GM18499 (cell line): ENCODE data around the gene SFMBT2.
"Not testable (repeated sequence)": the region's sequence is repeated elsewhere in the genome, so short reads cannot be mapped to it uniquely, and the experiment has no call there.

Source experiments
- ATAC-seq: cut with Tn5 transposase; IDR thresholded peaks from one replicate; pipeline ENCODE4 v1.9.1; 2021; ENCODE audit warnings: moderate number of reproducible peaks; ENCODE audit not compliant: insufficient read depth, unreplicated experiment

The SFMBT2 gene

GRCh38 chr10:7403620-7404019 is 7.2 kb downstream of the SFMBT2 start:
- no peak for ATAC-seq

- no peak for ATAC-seq
Observed at GRCh38 chr10:7401782-7402181, 9.1 kb downstream of the SFMBT2 start.

GRCh38 chr10:7401156-7401555 is 9.7 kb downstream of the SFMBT2 start:
- ATAC-seq, result no peak

- ATAC-seq, result no peak
Observed at GRCh38 chr10:7400068-7400715, 10.6 kb downstream of the SFMBT2 start.

GRCh38 chr10:7399533-7399932 is 11.3 kb downstream of the SFMBT2 start:
- no peak for ATAC-seq

- ATAC-seq, result no peak
Observed at GRCh38 chr10:7397049-7398035, 13.5 kb downstream of the SFMBT2 start.

- ATAC-seq, result not testable (repeated sequence)
Observed at GRCh38 chr10:7392301-7392700, 18.5 kb downstream of the SFMBT2 start.

- no peak for ATAC-seq
Observed at GRCh38 chr10:7391748-7392147, 19.1 kb downstream of the SFMBT2 start.

GRCh38 chr10:7390689-7391110 is 20.1 kb downstream of the SFMBT2 start:
- not testable (repeated sequence) for ATAC-seq

GRCh38 chr10:7389844-7390243 is 21.0 kb downstream of the SFMBT2 start:
- ATAC-seq, result no peak

GRCh38 chr10:7389346-7389745 is 21.5 kb downstream of the SFMBT2 start:
- ATAC-seq, result no peak

GRCh38 chr10:7388602-7389001 is 22.2 kb downstream of the SFMBT2 start:
- ATAC-seq, result no peak

GRCh38 chr10:7388149-7388548 is 22.7 kb downstream of the SFMBT2 start:
- ATAC-seq, result not testable (repeated sequence)

GRCh38 chr10:7385114-7385513 is 25.7 kb downstream of the SFMBT2 start:
- ATAC-seq, result no peak

- ATAC-seq, result no peak
Observed at GRCh38 chr10:7383442-7383841, 27.4 kb downstream of the SFMBT2 start.

- ATAC-seq, result no peak
Observed at GRCh38 chr10:7380704-7381241, 30.1 kb downstream of the SFMBT2 start.

GRCh38 chr10:7378602-7379403 is 32.0 kb downstream of the SFMBT2 start:
- ATAC-seq, result no peak

- no peak for ATAC-seq
Observed at GRCh38 chr10:7377614-7378248, 33.1 kb downstream of the SFMBT2 start.

- ATAC-seq, result no peak
Observed at GRCh38 chr10:7374795-7375194, 36.0 kb downstream of the SFMBT2 start.

GRCh38 chr10:7373039-7373438 is 37.8 kb downstream of the SFMBT2 start:
- ATAC-seq, result no peak
